H1 (cell line): ENCODE data around the gene NOL9. TPM values are rescaled to one million over a fixed set of nuclear protein-coding genes. Genes with fewer than 3 reads are reported as not detected.

ENCODE experiments used
- CTCF ChIA-PET: fragments of 300-600 bp; sonication (Branson Sonifier 250); formaldehyde crosslinking; loops from one replicate; lab custom pipeline; 2021; ENCODE audit not compliant: partially characterized antibody; lab: Charles Lee
- POLR2A ChIA-PET: fragments of 300-600 bp; sonication (Branson Sonifier 250); formaldehyde crosslinking; loops from one replicate; lab custom pipeline; 2021; ENCODE audit warnings: inconsistent platforms; ENCODE audit not compliant: partially characterized antibody; lab: Charles Lee
- DNase-seq, 2 experiments: peaks; one replicate each; pipeline versions ENCODE4 v3.0.0 to v3.0.0-alpha.2; 2010 to 2022; ENCODE audit warnings: low spot score in 2 of 2, low read depth in 1 of 2, mixed read lengths in 1 of 2
- FAIRE-seq: peaks from 2 replicates; lab custom pipeline; 2011; peaks lifted over from hg19 to GRCh38; lab: Jason Lieb, UNC
- H2AFZ ChIP-seq: 2 replicates; pipeline ENCODE4 v1.8.1; 2012; ENCODE audit warnings: low read length, inconsistent platforms
- H2AK5ac ChIP-seq: 2 replicates; pipeline ENCODE4 v1.6.1; 2013; ENCODE audit warnings: low read depth, low read length
- H2BK120ac ChIP-seq: replicated peaks from 2 replicates; pipeline ENCODE3; 2013; ENCODE audit warnings: low read depth, low read length, inconsistent platforms
- H2BK12ac ChIP-seq: 2 replicates; pipeline ENCODE4 v1.6.1; 2013; ENCODE audit warnings: low read depth, low read length
- H2BK15ac ChIP-seq: 2 replicates; pipeline ENCODE4 v1.6.1; 2013; ENCODE audit warnings: low read length
- H2BK20ac ChIP-seq: 2 replicates; pipeline ENCODE4 v1.6.1; 2013; ENCODE audit warnings: low read length
- H2BK5ac ChIP-seq: 2 replicates; pipeline ENCODE4 v1.6.1; 2013; ENCODE audit warnings: low read depth, low read length
- H3K14ac ChIP-seq: 2 replicates; pipeline ENCODE4 v1.6.1; 2013; ENCODE audit warnings: inconsistent platforms; ENCODE audit not compliant: insufficient read length
- H3K18ac ChIP-seq: 2 replicates; pipeline ENCODE4 v1.6.1; 2013; ENCODE audit warnings: low read length; ENCODE audit errors: extremely low read depth
- H3K23ac ChIP-seq: 2 replicates; pipeline ENCODE4 v1.6.1; 2013; ENCODE audit warnings: inconsistent platforms; ENCODE audit not compliant: insufficient read length
- H3K23me2 ChIP-seq: 2 replicates; pipeline ENCODE4 v1.6.1; 2013; ENCODE audit warnings: low read depth, low read length
- H3K27ac ChIP-seq: 2 replicates; pipeline ENCODE4 v1.6.1; 2011; ENCODE audit warnings: low read depth, low read length, inconsistent platforms
- H3K27me3 ChIP-seq, 4 experiments: replicated peaks in 1 of 4; 1 replicate in 1 of 4; 2 replicates in 3 of 4; pipeline versions ENCODE4 v1.6.1 to v1.8.1; 2011 to 2013; ENCODE audit warnings: low read length in 3 of 4, mild to moderate bottlenecking in 3 of 4, inconsistent platforms in 2 of 4, mixed read lengths in 2 of 4, moderate library complexity in 1 of 4; ENCODE audit not compliant: control insufficient read depth in 3 of 4, insufficient read depth in 3 of 4; ENCODE audit errors: extremely low read depth in 1 of 4
- H3K36me3 ChIP-seq, 4 experiments: 2 replicates each; pipeline versions ENCODE4 v1.6.1 to v1.8.1; 2011 to 2013; ENCODE audit warnings: mild to moderate bottlenecking in 4 of 4, low read length in 3 of 4, moderate library complexity in 2 of 4, control low read depth in 1 of 4, inconsistent platforms in 1 of 4; ENCODE audit not compliant: insufficient read depth in 4 of 4, control insufficient read depth in 2 of 4
- H3K4ac ChIP-seq: replicated peaks from 2 replicates; pipeline ENCODE3; 2013; ENCODE audit warnings: low read length, low read depth, mixed read lengths, inconsistent platforms; ENCODE audit not compliant: insufficient read length
- H3K4me1 ChIP-seq, 4 experiments: replicated peaks in 1 of 4; 1 replicate in 1 of 4; 2 replicates in 3 of 4; pipeline versions ENCODE4 v1.6.1 to v1.8.1; 2011 to 2013; ENCODE audit warnings: low read length in 3 of 4, inconsistent platforms in 2 of 4, mixed read lengths in 1 of 4; ENCODE audit not compliant: insufficient read depth in 4 of 4, control insufficient read depth in 3 of 4
- H3K4me2 ChIP-seq, 2 experiments: 2 replicates each; pipeline versions ENCODE4 v1.6.1 to v1.8.1; 2011 to 2013; ENCODE audit warnings: low read depth in 2 of 2, low read length in 2 of 2, control low read depth in 1 of 2, inconsistent platforms in 1 of 2, mild to moderate bottlenecking in 1 of 2; ENCODE audit not compliant: insufficient read depth in 1 of 2
- H3K4me3 ChIP-seq, 4 experiments: fragments of 200-600, 300-600 bp in 1 of 4; sonication (generic), shearing (Covaris generic), sonication (Bioruptor Twin) in 1 of 4; 2 replicates each; pipeline versions ENCODE4 v1.5.1 to v1.8.1; 2011 to 2016; ENCODE audit warnings: low read length in 4 of 4, low read depth in 3 of 4, control low read depth in 2 of 4, inconsistent platforms in 2 of 4, mild to moderate bottlenecking in 2 of 4, mixed read lengths in 1 of 4, moderate library complexity in 1 of 4; ENCODE audit not compliant: insufficient read depth in 2 of 4; ENCODE audit errors: extremely low read depth in 1 of 4
- H3K56ac ChIP-seq: replicated peaks from 2 replicates; pipeline ENCODE3; 2013; ENCODE audit warnings: low read depth, mild to moderate bottlenecking, mixed read lengths, low read length, inconsistent platforms; ENCODE audit not compliant: insufficient read length
- H3K79me1 ChIP-seq: 2 replicates; pipeline ENCODE4 v1.6.1; 2013; ENCODE audit warnings: low read depth, low read length, control low read depth
- H3K79me2 ChIP-seq, 2 experiments: 2 replicates each; pipeline versions ENCODE4 v1.6.1 to v1.8.1; 2012 to 2013; ENCODE audit warnings: low read length in 2 of 2, mild to moderate bottlenecking in 2 of 2, inconsistent platforms in 1 of 2; ENCODE audit not compliant: insufficient read depth in 2 of 2, control insufficient read depth in 1 of 2
- H3K9ac ChIP-seq, 4 experiments: replicated peaks in 1 of 4; 1 replicate in 1 of 4; 2 replicates in 3 of 4; pipeline versions ENCODE4 v1.6.1 to v1.8.1; 2011 to 2013; ENCODE audit warnings: low read depth in 3 of 4, low read length in 3 of 4, control low read depth in 2 of 4, mild to moderate bottlenecking in 2 of 4, moderate library complexity in 2 of 4, inconsistent platforms in 1 of 4; ENCODE audit errors: extremely low read depth in 1 of 4
- H3K9me3 ChIP-seq, 2 experiments: 2 replicates each; pipeline versions ENCODE4 v1.6.1 to v1.8.1; 2012 to 2013; ENCODE audit warnings: mild to moderate bottlenecking in 2 of 2, moderate library complexity in 2 of 2, control low read depth in 1 of 2, inconsistent platforms in 1 of 2, low read depth in 1 of 2, low read length in 1 of 2, mixed read lengths in 1 of 2; ENCODE audit not compliant: insufficient read depth in 2 of 2
- H4K20me1 ChIP-seq, 2 experiments: replicated peaks in 1 of 2; 2 replicates each; pipeline versions ENCODE3 to v1.8.1; 2011 to 2013; ENCODE audit warnings: inconsistent platforms in 2 of 2, low read length in 2 of 2, mild to moderate bottlenecking in 1 of 2; ENCODE audit not compliant: insufficient read depth in 2 of 2, control insufficient read depth in 1 of 2
- H4K5ac ChIP-seq: 2 replicates; pipeline ENCODE4 v1.6.1; 2013; ENCODE audit warnings: low read length, low read depth, mixed read lengths, inconsistent platforms; ENCODE audit not compliant: insufficient read length
- H4K8ac ChIP-seq: 2 replicates; pipeline ENCODE4 v1.8.0; 2013; ENCODE audit warnings: mild to moderate bottlenecking, moderate library complexity, low read length, inconsistent platforms; ENCODE audit not compliant: insufficient read depth; ENCODE audit errors: extremely low read depth
- H4K91ac ChIP-seq: replicated peaks from 2 replicates; pipeline ENCODE3; 2013; ENCODE audit warnings: low read length, mixed read lengths, inconsistent platforms; ENCODE audit not compliant: insufficient read length
- CBX8 ChIP-seq: fragments of 300-800, 300-1000 bp; sonication (generic); IDR thresholded peaks from 2 replicates; pipeline ENCODE4 v1.7.1; 2016; ENCODE audit warnings: low read depth, low read length, borderline replicate concordance
- CEBPB ChIP-seq: IDR thresholded peaks from 2 replicates; pipeline ENCODE4 v1.6.1; 2012; ENCODE audit warnings: low read depth, low read length
- GABPA ChIP-seq: IDR thresholded peaks from 2 replicates; pipeline ENCODE4 v1.6.1; 2011; ENCODE audit warnings: mild to moderate bottlenecking, low read length, moderate library complexity, borderline replicate concordance; ENCODE audit not compliant: insufficient read depth
- HDAC6 ChIP-seq: IDR thresholded peaks from one replicate; pipeline ENCODE4 v1.7.1; 2012; ENCODE audit warnings: low read depth, mild to moderate bottlenecking, inconsistent platforms, low read length, moderate library complexity
- JUN ChIP-seq: IDR thresholded peaks from 2 replicates; pipeline ENCODE4 v1.6.1; 2011; ENCODE audit warnings: low read depth, mild to moderate bottlenecking, improper control_type of control experiment, low read length
- RFX5 ChIP-seq: IDR thresholded peaks from 2 replicates; pipeline ENCODE4 v1.6.1; 2011; ENCODE audit warnings: low read depth, low read length, improper control_type of control experiment, borderline replicate concordance
- SIX5 ChIP-seq: IDR thresholded peaks from 2 replicates; pipeline ENCODE4 v1.6.1; 2011; ENCODE audit warnings: mild to moderate bottlenecking, low read depth, low read length
- WGBS, 2 experiments: shearing (Covaris generic) in 1 of 2; methylation state at CpG; one replicate each; pipeline versions ENCODE4 v1.1.6 to v1.1.7; 2013 to 2015; ENCODE audit warnings: low lambda C conversion rate in 2 of 2, mixed read lengths in 2 of 2, inconsistent platforms in 1 of 2, low coverage in 1 of 2, missing lambda C conversion rate in 1 of 2; ENCODE audit not compliant: insufficient replicate concordance in 2 of 2, insufficient coverage in 1 of 2, insufficient read length in 1 of 2; ENCODE audit errors: extremely low coverage in 1 of 2, missing lambda C conversion rate in 1 of 2; 5-methylcytosine and 5-hydroxymethylcytosine counted together
- polyA plus RNA-seq, 7 experiments: library from polyadenylated mRNA; depleted of rRNA in 3 of 7; stranded (reverse) in 5 of 7; unstranded in 2 of 7; fragments of >200 nt in 5 of 7; fragments of 200-250 nt in 2 of 7; gene quantifications; 1 replicate in 5 of 7; 2 replicates in 1 of 7; 4 replicates in 1 of 7; pipeline versions ENCODE4 v1.2.1 to v1.2.3, GENCODE V29; 2011 to 2013; ENCODE audit warnings: missing spikeins in 2 of 7, mixed read lengths in 2 of 7
- total RNA-seq: library from RNA; stranded (reverse); fragmentation: NEBNext Ultra II Directional; extraction: Animal tissue kit (Norgen Biotek cat#: 25700); gene quantifications from 2 replicates; pipeline ENCODE4 v1.2.1, GENCODE V29; 2021
- TF ChIP-seq, protein P1 (sequence below): IDR thresholded peaks from 2 replicates; pipeline ENCODE4 v1.6.1; 2012; ENCODE audit warnings: low read length, inconsistent platforms
- TF ChIP-seq, protein P2 (sequence below), 3 experiments: IDR thresholded peaks; 1 replicate in 2 of 3; 2 replicates in 1 of 3; pipeline versions ENCODE4 v1.5.1 to v1.6.1; 2011; ENCODE audit warnings: low read length in 3 of 3, mild to moderate bottlenecking in 3 of 3, inconsistent platforms in 2 of 3, low read depth in 1 of 3, moderate library complexity in 1 of 3; ENCODE audit not compliant: insufficient read depth in 1 of 3; ENCODE audit errors: control extremely low read depth in 1 of 3
- TF ChIP-seq, protein P3 (sequence below): IDR thresholded peaks from 2 replicates; pipeline ENCODE4 v1.6.1; 2012; ENCODE audit warnings: inconsistent platforms

NOL9 gene
- total and polyA plus RNA-seq, 2 of the 8 experiments (the other 6 are each of a cell fraction or from before 2014, with no cell fraction given) = 17.1 to 38.1 TPM

DNA sequence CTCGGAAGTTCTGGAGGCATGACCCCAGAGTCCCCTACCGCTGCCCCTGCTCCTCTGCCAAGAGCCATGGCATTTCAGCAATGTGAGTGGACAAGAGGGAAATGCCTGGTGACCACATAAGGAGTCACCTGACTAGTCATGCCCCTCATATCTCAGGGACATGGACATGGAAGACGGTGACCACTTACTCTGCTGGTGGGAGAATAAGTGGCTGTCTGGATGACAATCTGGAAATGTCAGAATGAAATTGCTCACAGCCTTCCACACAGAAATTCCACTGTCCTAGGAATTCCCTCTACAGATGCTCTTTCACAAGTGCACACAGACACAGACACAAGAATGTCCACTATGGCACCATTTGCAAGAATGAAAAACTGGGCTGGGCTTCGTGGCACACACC is 38.5 kb downstream of the NOL9 start:
- Histone ChIP-seq H3K4me1 (peaks cover 5 to 11% (median 7%) of the 10 kb centered on the region in 4 experiments), H4K91ac (no peak overlapping the region), H3K18ac (no peak overlapping the region), H3K56ac (no peak overlapping the region), H4K5ac (no peak overlapping the region), H3K14ac (no peak overlapping the region), H2AFZ (no peak overlapping the region), H4K20me1 (no peaks in the 10 kb centered on the region), H3K9ac (no peak overlapping the region), H2AK5ac (no peak overlapping the region), H3K79me2 (no peaks in the 10 kb centered on the region), H2BK5ac (no peak overlapping the region), H3K23me2 (no peaks in the 10 kb centered on the region), H3K4ac (no peak overlapping the region), H2BK15ac (no peak overlapping the region), H2BK120ac (no peak overlapping the region), H3K9me3 (no peaks in the 10 kb centered on the region), H2BK20ac (no peak overlapping the region), H3K27ac (no peak overlapping the region), H3K4me3 (no peak overlapping the region), H3K36me3 (no peaks in the 10 kb centered on the region), H3K79me1 (no peaks in the 10 kb centered on the region), H3K27me3 (no peaks in the 10 kb centered on the region), H3K4me2 (no peak overlapping the region), H4K8ac (no peak overlapping the region), H2BK12ac (no peak overlapping the region), H3K23ac (no peak overlapping the region)
- DNase-seq (no peak), FAIRE-seq (no peak)
- WGBS, 2 experiments = 85% methylated on average over 4 of the region's 4 CpGs; no CpG with 5 or more reads in 1 of the 2 experiments
- ChIA-PET POLR2A (no interaction called here), CTCF (interaction anchor here (4.2 kb wide), 1 partner anchor 8 kb away, joined by 19 read pairs; no protein-coding TSS in a partner anchor)
- no peak for TF ChIP-seq JUN
- TF ChIP-seq, protein P1, sequence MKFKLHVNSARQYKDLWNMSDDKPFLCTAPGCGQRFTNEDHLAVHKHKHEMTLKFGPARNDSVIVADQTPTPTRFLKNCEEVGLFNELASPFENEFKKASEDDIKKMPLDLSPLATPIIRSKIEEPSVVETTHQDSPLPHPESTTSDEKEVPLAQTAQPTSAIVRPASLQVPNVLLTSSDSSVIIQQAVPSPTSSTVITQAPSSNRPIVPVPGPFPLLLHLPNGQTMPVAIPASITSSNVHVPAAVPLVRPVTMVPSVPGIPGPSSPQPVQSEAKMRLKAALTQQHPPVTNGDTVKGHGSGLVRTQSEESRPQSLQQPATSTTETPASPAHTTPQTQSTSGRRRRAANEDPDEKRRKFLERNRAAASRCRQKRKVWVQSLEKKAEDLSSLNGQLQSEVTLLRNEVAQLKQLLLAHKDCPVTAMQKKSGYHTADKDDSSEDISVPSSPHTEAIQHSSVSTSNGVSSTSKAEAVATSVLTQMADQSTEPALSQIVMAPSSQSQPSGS = no peak
- TF ChIP-seq CBX8 = no peak
- TF ChIP-seq, protein P2, sequence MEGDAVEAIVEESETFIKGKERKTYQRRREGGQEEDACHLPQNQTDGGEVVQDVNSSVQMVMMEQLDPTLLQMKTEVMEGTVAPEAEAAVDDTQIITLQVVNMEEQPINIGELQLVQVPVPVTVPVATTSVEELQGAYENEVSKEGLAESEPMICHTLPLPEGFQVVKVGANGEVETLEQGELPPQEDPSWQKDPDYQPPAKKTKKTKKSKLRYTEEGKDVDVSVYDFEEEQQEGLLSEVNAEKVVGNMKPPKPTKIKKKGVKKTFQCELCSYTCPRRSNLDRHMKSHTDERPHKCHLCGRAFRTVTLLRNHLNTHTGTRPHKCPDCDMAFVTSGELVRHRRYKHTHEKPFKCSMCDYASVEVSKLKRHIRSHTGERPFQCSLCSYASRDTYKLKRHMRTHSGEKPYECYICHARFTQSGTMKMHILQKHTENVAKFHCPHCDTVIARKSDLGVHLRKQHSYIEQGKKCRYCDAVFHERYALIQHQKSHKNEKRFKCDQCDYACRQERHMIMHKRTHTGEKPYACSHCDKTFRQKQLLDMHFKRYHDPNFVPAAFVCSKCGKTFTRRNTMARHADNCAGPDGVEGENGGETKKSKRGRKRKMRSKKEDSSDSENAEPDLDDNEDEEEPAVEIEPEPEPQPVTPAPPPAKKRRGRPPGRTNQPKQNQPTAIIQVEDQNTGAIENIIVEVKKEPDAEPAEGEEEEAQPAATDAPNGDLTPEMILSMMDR (IDR thresholded peaks at IDR 0.05; ENCODE audit: control extremely low read depth in 1 of 3, insufficient read depth in 1 of 3, low read depth in 1 of 3, low read length in 3 of 3) = no peak
- no peak for TF ChIP-seq CEBPB
- TF ChIP-seq RFX5 = no peak
- no peak for TF ChIP-seq GABPA
- TF ChIP-seq HDAC6 = no peak
- TF ChIP-seq, protein P3, sequence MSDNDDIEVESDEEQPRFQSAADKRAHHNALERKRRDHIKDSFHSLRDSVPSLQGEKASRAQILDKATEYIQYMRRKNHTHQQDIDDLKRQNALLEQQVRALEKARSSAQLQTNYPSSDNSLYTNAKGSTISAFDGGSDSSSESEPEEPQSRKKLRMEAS = no peak
- TF ChIP-seq SIX5 = no peak
